Measurements from ENCODE around the gene TMEM164.

The TMEM164 gene

GRCh38 chrX:110066488-110067225 lies 63.7 kb downstream of the TMEM164 start:
- no peak overlapping the region for H3K4me3 ChIP-seq (ENCODE audit: low read depth, low read length)

GRCh38 chrX:110070970-110071369 lies 68.1 kb downstream of the TMEM164 start:
- no peak overlapping the region for H3K4me3 ChIP-seq (ENCODE audit: low read depth, low read length)

- no peak overlapping the region for H3K4me3 ChIP-seq (ENCODE audit: low read depth, low read length)
Observed at GRCh38 chrX:110081320-110081719, 78.4 kb downstream of the TMEM164 start.

GRCh38 chrX:110081740-110082139 lies 78.8 kb downstream of the TMEM164 start:
- H3K4me3 ChIP-seq (ENCODE audit: low read depth, low read length), result no peak overlapping the region

- H3K4me3 ChIP-seq (ENCODE audit: low read depth, low read length), result no peak overlapping the region
Observed at GRCh38 chrX:110082161-110082560, 79.2 kb downstream of the TMEM164 start.

- no peak overlapping the region for H3K4me3 ChIP-seq (ENCODE audit: low read depth, low read length)
Observed at GRCh38 chrX:110086162-110086915, 83.4 kb downstream of the TMEM164 start.

GRCh38 chrX:110086916-110087484 lies 84.1 kb downstream of the TMEM164 start:
- H3K4me3 ChIP-seq (ENCODE audit: low read depth, low read length), result no peak overlapping the region

GRCh38 chrX:110087485-110088356 lies 84.8 kb downstream of the TMEM164 start:
- H3K4me3 ChIP-seq (ENCODE audit: low read depth, low read length), result no peak overlapping the region

- H3K4me3 ChIP-seq (ENCODE audit: low read depth, low read length), result no peak overlapping the region
Observed at GRCh38 chrX:110089656-110090403, 86.9 kb downstream of the TMEM164 start.

GRCh38 chrX:110097920-110098319 lies 95.0 kb downstream of the TMEM164 start:
- H3K4me3 ChIP-seq (ENCODE audit: low read depth, low read length), result no peak overlapping the region

- H3K4me3 ChIP-seq (ENCODE audit: low read depth, low read length), result no peak overlapping the region
Observed at GRCh38 chrX:110103344-110103743, 100.4 kb downstream of the TMEM164 start.

GRCh38 chrX:110104078-110104477 lies 101.2 kb downstream of the TMEM164 start:
- H3K4me3 ChIP-seq (ENCODE audit: low read depth, low read length), result no peak overlapping the region

- no peak overlapping the region for H3K4me3 ChIP-seq (ENCODE audit: low read depth, low read length)
Observed at GRCh38 chrX:110108381-110108821, 105.5 kb downstream of the TMEM164 start.

- H3K4me3 ChIP-seq (ENCODE audit: low read depth, low read length), result no peak overlapping the region
Observed at GRCh38 chrX:110114260-110114776, 111.4 kb downstream of the TMEM164 start.

- no peak overlapping the region for H3K4me3 ChIP-seq (ENCODE audit: low read depth, low read length)
Observed at GRCh38 chrX:110116066-110116980, 113.4 kb downstream of the TMEM164 start.

- H3K4me3 ChIP-seq (ENCODE audit: low read depth, low read length), result no peak overlapping the region
Observed at GRCh38 chrX:110118530-110118929, 115.6 kb downstream of the TMEM164 start.

GRCh38 chrX:110119480-110119879 lies 116.6 kb downstream of the TMEM164 start:
- no peak overlapping the region for H3K4me3 ChIP-seq (ENCODE audit: low read depth, low read length)

GRCh38 chrX:110120025-110120424 lies 117.1 kb downstream of the TMEM164 start:
- no peak overlapping the region for H3K4me3 ChIP-seq (ENCODE audit: low read depth, low read length)

GRCh38 chrX:110123331-110123782 lies 120.4 kb downstream of the TMEM164 start:
- H3K4me3 ChIP-seq (ENCODE audit: low read depth, low read length), result no peak overlapping the region
